SHP77 (cell line): ENCODE results near the gene TXNRD1.
"Not testable (repeated sequence)": the region's sequence is repeated elsewhere in the genome, so short reads cannot be mapped to it uniquely, and the experiment has no call there.

Source experiments
- DNase-seq, 2 experiments: peaks; one replicate each; lab custom pipeline; 2025; lab: John Stamatoyannopoulos, UW

The TXNRD1 gene

DNA sequence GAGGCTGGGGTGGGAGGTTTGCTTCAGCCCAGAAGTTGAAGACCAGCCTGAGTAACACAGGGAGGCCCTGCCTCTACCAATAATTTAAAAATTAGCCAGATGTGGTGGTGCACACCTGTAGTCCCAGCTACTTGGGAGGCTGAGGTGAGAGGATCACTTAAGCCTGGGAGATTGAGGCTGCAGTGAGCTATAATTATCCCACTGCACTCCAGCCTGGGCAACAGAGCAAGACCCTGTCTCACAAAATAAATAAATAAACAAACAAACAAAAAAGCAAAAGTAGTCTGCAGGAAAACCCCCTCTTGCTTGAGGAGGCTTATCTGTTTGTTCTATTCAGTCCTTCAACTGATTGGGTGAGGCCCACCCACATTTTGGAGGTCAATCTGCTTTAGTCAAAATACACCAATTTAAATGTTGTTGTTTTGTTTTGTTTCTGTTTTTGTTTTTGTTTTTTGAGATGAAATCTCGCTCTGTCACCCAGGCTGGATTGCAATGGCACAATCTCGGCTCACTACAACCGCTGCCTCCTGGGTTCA lies 24.9 kb upstream of the TXNRD1 start:
- no peak for DNase-seq

DNA sequence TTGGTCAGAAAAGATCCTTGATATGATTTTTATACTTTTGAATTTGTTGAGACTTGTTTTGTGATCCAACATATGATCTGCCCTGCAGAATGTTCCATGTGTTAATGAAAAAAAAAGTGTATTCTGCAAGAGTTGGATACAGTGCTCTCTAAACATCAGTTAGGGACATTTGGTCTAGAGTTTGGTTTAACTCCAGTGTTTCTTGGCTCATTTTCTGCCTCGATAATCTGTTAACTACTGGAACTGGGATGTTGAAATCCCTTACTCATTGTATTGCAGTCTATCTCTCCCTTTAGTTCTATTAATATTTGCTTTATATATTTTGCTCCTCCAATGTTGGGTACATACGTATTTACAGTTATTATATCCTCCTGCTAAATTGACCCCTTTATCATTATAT lies 18.3 kb upstream of the TXNRD1 start:
- no peak for DNase-seq

DNA sequence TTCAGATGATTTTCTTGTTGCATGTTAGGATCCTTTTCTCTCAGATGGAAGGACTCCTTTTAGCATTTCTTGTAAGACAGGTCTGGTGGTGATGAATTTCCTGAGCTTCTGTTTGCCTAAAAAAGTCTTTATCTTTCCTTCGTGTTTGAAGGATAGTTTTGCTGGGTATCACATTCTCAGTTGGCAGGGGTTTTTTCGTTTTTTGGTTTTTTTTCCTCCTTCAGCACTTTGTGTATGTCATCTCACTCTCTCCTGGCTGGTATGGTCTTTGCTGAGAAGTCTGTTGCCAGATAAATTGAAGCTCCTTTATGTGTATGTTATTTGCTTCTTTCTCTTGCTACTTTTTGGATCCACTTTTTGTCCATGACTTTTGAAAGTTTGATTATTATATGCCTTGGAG lies 15.6 kb upstream of the TXNRD1 start:
- DNase-seq = no peak

DNA sequence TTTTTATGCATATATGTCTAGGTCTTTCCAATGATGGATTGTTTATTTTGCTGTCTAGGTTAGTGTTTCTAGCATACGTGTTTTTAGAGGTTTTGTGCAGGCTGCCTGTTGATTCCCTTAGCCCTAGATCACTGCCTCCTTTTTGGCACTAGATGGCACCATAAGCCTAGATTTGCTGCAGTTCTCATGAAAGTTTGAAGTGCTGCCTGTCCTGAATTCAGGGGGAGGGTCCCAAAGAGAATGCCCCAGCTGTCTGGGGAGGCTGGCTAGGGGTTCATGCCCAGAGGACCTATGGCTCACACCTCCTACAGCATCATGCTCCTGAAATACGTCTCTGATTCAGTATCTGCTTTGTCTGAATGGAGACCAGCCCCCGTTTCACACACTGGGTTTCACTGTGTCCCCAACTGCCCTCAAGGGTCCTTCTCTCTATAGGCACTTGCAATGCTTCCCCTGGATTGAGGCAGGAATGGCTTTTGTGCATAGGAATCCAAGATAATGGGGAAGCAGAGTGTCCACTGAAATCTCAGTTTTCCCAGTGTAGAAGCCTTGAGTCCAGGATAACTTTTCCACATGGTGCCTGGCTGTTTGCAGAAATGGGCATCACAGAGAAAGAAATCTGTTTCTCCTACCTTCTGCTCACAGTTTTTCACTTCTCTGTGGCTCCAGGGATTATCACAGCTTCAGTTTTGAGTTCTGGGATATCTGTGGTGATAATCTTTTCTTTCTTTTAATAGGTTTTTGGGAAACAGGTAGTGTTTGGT lies 14.2 kb upstream of the TXNRD1 start:
- DNase-seq = peak; percentile 46 to 73

DNA sequence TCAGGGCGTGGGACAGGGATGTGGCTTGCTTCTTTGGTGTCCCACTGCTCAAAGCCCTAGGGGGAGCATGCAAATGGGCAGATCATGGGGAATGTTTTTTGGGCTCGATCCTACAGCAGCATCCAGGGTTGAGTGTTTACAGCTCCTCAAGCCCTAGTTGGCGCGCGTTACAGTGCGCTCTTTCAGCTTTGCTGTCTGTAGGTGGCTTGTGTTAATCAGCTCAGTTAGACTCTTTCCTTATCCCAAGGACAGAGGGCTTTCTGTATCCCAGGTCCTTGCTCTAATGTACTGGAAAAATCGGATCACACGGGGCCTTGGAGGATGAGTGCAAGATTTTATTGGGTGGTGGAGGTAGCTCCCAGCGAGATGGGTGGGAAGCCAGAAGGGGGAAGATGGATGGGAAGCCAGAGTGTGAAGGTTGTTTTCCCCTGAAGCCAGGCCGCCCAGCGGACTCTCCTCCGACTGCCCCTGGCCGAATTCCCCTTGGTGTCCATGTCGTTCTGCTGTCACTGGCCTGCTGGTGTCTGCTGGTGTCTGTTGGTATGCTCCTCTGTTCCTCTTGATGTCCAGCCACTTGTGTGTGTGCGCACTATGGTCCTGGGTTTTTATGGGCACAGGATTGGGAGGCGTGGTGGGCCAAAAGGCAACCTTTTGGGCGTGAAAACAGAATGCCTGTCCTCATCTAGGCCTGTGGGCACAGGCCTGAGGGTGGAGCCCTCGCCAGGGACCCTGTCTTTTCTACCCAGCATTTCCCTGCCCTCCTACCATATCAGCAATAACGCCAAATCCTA lies 10.7 kb upstream of the TXNRD1 start:
- no peak for DNase-seq

DNA sequence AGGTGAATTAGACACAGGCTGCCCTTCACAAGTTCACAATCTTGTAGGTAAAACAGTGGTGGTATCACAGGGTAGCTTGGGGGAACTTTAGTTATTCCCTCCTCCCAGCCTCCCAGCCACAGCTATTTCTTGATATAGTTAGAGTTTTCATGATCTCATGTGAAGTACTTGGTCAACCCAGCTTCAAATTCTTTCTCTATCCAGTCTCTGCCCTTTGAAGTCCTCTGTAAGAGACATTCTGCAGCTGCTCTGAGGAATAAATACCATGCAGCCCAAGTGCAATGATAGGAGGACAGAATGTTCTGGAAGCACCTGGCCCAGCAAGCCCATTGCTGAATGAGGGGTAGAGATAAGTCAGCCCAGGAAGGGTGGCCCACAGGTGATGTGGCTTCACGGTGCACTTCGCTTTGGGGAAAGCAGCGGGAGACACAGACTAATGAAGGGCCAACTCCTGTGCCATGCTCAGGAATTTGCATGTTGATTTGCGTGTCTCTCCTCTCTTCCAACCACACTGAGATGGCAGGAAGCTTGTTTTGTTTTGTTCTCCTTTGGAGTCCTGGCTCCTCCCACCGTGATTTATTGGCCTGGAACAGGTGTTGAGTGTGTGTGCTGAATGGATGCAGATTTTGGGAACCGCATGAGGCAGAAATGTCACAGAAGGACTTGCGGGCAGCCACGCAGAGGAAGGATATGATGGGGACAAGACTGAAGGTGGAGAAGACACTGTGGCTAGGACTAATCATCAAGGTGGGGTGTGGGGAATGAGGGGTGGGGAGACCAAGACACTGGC lies 8.0 kb upstream of the TXNRD1 start:
- peak; percentile 36 to 48 for DNase-seq

DNA sequence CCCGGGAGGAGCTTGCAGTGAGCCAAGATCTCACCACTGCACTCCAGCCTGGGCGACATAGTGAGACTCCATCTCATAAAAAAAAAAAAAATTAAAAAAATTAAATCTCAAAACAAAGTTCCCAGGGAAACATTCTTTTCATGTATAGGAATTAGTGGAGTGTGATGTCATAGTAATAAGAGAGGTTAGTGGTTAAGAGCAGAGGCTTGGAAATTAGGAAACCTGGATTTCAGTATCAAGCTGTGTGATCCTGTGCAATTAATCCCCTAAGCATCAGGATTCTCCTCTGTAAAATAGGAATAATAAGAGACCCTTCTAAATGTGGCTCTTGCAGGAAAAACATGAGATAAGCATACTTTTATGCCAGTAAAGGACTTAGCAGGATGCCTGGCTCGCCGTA lies 3.1 kb upstream of the TXNRD1 start:
- no peak for DNase-seq

DNA sequence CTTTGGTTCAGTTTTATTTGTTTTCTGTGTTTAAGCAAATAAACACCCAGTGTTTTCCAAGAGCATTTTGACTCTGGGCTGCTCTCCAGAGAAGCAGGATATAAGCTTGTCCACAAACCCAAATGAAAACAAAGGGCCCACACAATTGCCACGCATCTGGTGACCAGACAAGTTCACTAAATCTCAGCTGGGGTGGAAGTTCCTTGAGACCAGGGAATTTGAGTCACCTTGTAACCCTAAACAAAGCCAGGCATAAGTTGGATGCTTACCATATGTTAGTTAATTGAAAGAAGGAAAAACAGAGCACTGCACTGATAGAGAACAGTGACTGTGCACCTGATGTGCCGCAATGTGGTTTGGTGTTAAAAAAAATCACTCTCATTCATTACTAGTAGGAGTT lies 1.6 kb upstream of the TXNRD1 start:
- DNase-seq = no peak

DNA sequence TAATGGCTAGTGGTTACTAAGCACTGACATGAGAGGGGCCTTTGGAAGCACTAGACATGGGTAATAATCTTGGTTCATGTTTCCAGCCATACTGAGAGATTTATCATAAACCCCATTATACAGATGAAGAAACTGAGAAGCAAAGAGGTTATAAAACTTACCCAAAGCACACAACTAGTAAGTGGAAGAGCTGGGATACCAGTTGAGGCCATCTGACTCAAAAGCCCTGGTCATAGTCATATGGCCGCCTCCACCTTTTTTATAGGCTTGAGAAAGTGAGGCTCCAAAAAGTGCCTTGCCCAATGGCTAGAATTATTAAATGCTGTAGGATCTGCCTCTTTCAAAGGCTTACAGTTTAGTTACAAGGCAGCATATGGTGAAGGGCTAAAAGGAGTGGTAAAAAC lies 944 bp downstream of the TXNRD1 start:
- DNase-seq = no peak

DNA sequence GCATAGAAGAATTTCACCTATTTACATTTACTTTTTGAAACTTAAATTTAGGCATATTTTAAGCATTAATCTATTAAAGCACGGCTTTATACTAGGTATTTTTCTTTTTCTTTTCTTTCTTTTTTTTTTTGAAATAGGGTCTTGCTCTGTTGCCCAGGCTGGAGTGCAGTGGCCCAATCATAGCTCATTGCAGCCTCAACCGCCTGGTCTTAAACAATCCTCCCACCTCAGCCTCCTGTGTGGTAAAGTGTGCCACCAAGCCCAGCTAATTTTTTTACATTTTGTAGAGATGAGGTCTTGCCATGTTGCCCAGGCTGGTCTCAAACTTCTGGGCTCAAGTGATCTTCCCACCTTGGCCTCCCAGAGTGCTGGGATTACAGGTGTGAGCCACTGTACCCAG lies 2.9 kb downstream of the TXNRD1 start:
- DNase-seq = not testable (repeated sequence)

DNA sequence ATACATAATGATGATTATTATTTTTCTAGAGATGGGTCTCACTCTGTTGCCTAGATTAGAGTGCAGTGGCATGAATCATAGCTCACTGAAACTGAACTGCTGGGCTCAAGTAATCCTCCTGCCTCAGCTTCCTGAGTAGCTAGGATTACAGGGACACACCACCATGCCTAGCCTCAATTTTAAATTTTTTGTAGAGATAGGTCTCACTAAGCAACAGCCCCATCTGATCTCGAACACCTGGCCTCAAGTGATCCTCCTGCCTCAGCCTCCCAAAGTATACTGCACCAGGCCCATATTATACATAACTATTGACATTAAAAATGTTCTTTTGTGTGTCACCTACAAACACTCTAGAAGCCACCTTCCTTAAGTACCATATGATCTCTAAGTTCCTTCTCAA lies 3.4 kb downstream of the TXNRD1 start:
- no peak for DNase-seq

DNA sequence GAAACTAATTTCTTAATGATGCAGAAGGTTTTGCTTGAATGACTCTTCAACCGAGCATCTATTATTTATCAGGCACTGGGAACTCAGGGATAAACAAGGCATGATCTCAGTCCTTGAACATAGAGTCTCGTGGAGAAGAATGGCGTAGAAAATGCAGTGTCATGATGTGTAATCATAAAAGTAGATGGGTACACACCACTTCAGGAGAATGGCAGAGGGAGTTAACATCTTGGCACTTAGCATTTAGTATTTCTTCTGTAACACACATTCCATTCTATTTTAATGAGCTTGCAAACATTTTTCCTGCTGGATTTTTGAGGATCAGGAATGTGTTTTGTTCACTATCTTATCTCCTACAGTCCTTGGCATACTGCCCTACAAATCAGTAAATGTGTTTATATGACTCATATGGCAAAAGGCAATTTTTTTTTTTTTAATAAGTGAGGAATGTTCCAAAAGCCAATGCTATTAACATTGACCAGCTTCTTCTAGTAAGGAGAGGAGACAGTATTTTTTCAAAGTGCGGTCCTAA lies 3.8 kb downstream of the TXNRD1 start:
- DNase-seq = peak; percentile 58

DNA sequence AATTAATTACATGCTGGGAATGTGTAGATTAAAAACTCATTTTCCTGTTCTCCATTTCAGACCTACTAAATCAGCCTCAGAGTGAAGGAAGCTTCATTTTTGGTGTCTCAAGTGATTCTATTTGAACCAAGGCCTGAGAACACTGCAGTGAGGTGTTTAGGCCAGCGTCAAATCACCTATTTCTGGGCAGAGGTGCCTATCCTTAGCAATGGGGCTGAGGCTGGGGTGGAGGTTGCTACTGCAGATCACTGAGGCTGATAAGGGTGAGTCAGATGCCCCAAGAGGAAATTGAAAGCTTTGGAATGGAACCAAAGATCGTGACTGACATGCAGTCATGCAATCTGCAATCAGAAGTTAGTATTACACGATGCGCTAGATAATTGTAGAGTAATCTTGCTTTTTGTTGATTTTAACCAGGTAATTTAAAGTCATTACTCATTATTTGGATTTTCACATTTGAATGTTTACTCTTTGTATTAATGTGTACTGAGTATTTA lies 4.4 kb downstream of the TXNRD1 start:
- peak; percentile 76 for DNase-seq

DNA sequence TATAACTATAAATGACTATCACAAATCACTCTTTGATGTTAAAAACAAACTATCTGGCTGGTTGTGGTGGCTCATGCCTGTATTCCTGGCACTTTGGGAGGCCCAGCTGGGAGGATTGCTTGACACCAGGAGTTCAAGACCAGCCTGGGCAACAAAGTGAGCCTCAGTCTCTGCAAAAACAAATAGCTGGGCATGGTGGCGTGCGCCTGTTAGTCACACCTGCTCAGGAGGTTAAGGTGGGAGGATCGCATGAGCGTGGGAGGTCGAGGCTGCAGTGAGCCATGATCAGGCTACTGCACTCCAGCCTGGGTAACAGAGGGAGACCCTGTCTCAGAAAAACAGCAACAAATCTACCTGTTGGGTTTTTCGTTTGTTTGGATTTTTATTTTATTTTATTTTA lies 5.4 kb downstream of the TXNRD1 start:
- DNase-seq = no peak

DNA sequence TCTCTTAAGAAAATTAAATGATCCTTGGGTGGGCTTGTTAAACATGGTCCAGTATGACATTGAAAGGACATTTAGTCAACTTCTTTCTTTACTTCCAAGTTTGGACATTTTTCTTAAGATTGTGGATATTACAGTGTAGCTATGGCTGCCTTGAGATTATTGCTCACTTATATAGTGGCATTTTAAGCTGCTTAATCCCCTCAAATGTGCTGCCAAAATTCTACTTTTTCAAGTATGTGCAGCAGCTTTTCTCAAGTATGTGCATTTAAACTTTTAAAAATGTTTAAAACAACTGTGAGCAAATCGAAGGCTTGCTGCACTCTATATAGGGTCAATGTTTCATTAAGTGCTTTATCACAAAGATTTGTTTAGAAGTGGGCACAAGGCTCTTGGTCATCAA lies 7.4 kb downstream of the TXNRD1 start:
- DNase-seq = no peak

DNA sequence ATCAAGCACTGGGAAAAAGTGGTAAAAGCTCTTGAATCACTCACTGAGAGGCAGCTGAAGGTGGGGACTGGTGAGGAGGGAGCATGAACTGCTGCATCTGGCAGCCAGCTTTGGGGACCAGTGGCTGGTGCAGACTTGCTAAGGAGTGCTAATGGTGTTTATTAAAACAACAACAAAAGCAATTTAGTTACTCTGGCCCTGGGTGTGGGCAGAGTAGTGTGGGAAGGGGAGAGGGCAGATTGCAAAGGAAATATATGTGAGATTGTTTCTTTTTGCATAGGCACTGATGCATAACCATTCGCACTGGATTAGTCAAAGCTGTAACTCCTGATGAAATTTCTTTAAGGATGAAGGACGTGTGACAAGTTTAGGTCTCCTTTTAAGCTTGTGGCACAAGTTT lies 8.1 kb downstream of the TXNRD1 start:
- DNase-seq = no peak

DNA sequence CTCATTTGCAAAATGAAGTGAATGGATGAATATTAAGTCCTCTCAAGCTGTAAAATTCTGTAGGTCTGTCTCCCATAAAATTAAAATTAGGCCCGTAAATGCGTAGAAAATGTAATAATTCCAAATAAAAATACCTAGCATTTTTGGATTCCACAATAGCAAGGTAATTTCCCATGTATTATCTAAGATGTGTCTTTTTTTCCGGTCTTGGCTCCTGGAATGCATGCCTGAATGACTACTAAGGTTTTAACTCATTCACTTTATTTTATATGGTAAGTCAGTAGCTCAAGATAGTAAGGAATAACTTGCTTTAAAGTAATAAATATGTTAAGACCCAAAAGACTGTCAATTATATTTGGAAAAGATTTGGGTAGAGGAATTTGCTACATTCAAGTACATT lies 11.1 kb downstream of the TXNRD1 start:
- DNase-seq = no peak

DNA sequence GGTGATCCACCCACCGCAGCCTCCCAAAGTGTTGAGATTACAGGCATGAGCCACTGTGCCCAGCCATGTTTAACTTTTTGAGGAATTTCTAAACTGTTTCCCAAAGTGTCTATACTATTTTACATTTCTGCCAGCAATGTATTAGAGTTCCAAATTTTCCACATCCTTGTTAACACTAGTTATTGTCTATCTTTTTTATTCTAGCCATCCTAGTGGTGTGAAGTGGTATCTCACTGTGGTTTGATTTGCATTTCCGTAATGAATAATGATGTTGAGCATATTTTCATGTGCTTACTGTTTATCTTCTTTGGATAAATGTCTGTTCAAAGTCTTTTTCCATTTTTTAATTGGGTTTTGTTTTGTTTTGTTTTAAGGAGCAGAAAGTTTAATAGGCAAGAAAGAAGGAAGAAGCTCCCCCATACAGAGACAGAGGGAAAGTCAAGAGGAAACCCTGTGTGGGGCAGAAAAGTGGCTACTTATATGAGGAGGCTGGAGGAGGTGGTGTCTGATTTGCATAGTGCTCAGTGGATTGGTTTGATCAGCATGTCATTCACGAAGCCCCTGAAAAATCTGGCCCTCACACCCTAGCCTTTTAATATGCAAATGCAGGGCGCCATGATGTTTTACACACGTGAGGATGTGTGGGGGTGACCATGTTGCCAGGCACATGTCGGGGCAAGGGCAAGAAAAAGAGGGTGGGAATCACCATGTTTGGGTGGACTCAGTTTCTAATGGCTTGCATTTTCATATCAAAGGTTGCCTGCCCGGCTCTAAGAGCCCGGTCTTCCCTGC lies 14.9 kb downstream of the TXNRD1 start:
- no peak for DNase-seq

DNA sequence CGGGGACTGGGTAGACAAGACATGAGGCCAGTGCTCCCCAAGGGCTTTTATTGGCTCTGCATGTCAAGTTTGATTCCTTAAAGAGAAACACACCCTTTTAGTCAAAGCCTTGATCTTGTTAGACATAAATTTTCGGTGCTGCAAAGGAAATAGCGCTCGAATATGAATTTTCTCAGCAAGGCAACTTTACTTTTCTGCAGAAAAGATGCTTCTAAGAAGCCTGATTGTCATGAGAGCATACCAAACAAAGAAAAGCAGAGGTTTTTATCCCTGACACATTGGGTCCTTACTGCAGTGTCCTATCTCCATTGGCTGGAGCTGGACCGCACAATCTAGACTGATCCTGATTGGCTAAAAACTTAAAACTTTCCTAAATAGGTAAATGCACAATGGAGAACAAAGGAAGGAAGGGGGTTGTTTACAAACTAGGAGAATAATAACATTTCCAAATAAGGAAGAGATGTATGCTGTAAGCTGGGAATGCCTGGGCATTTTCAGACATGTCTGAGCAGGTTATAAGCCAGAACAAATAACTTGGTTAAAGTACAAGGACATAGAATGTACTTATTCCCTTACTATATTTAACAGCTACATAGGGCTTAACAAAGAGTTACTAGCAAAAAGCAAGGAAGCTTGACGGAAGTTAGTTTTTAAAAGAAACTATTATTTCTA lies 17.2 kb downstream of the TXNRD1 start:
- no peak for DNase-seq

DNA sequence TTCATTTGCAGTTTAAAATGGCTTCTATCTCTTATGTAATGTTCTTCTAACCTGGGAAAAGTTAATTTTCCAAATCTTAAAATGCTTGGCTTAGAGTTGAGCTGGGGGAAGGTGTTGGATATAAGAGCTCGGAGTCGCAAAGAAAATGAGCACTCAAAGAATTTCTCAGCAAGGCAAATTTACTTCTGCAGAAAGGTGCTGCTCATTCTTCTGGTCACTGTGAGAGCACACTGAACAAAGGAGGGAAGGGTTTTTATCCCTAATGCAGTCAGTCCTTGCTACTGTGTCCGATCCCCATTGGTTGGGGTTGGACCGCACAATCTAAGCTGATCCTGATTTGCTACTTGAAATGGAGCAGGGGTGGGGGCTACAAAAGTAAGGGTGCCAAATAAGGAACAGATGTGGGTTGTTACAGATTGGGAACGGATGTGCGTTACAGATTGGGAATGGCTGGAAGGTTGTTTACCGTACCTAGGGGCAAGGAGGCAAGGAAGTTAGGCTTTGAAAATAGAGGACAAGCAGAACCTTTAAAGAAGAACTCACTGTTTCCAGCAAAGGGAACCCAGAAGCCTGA lies 19.4 kb downstream of the TXNRD1 start:
- no peak for DNase-seq
